IgD-negative memory B cell (primary cell): ENCODE results near the gene BACE2. TPM values are rescaled to one million over a fixed set of nuclear protein-coding genes. Genes with fewer than 3 reads are reported as not detected.

Source experiments
- H3K27ac Mint-ChIP-seq, 3 donors: one replicate each; pipeline ENCODE4 v1.8.0; 2020 to 2022; ENCODE audit warnings: mild to moderate bottlenecking in 3 of 3, mixed read lengths in 3 of 3, moderate library complexity in 1 of 3
- H3K27me3 Mint-ChIP-seq: one replicate; pipeline ENCODE4 v1.8.0; 2021; ENCODE audit warnings: mixed read lengths
- H3K36me3 Mint-ChIP-seq: one replicate; pipeline ENCODE4 v1.8.0; 2020; ENCODE audit warnings: mild to moderate bottlenecking, mixed read lengths
- H3K4me1 Mint-ChIP-seq, 3 donors: one replicate each; pipeline ENCODE4 v1.8.0; 2020 to 2022; ENCODE audit warnings: mixed read lengths in 3 of 3, mild to moderate bottlenecking in 1 of 3
- H3K4me3 Mint-ChIP-seq, 4 donors: one replicate each; pipeline ENCODE4 v1.8.0; 2020 to 2022; ENCODE audit warnings: mild to moderate bottlenecking in 4 of 4, mixed read lengths in 4 of 4, moderate library complexity in 3 of 4
- H3K9me3 Mint-ChIP-seq, 3 donors: one replicate each; pipeline ENCODE4 v1.8.0; 2020 to 2021; ENCODE audit warnings: mixed read lengths in 3 of 3, mild to moderate bottlenecking in 1 of 3
- polyA plus RNA-seq: library from polyadenylated mRNA; unstranded; fragments of 300-500 nt; fragmentation: Illumina TruSeq; gene quantifications from one replicate; pipeline ENCODE4 v1.2.3, GENCODE V29; 2021

The BACE2 gene
- polyA plus RNA-seq, 1 donor from 2014 or later, result 91.4 TPM

- Mint-ChIP-seq H3K27me3 (peaks cover 7% of the 10 kb centered on the region), H3K36me3 (no peaks in the 10 kb centered on the region), H3K27ac (no peak overlapping the region), H3K4me3 (peak overlapping the region in 1 of 4 donors; percentile 16), H3K4me1 (peaks cover 0 to 3% (median 3%) of the 10 kb centered on the region in 3 donors), H3K9me3 (peaks cover 0 to 7% (median 5%) of the 10 kb centered on the region in 3 donors)
Observed at GRCh38 chr21:41162096-41162495, 5.9 kb upstream of the BACE2 start.

GRCh38 chr21:41163091-41163490 is 4.9 kb upstream of the BACE2 start:
- Mint-ChIP-seq H3K27ac (no peak overlapping the region), H3K9me3 (peaks cover 0 to 7% (median 5%) of the 10 kb centered on the region in 3 donors), H3K4me1 (peaks cover 0 to 3% (median 3%) of the 10 kb centered on the region in 3 donors), H3K36me3 (no peaks in the 10 kb centered on the region), H3K4me3 (no peak overlapping the region), H3K27me3 (peaks cover 7% of the 10 kb centered on the region)

- H3K36me3 Mint-ChIP-seq, result no peaks in the 10 kb centered on the region
- H3K27ac Mint-ChIP-seq, result no peak overlapping the region
- H3K9me3 Mint-ChIP-seq, result no peaks in the 10 kb centered on the region
- H3K27me3 Mint-ChIP-seq, result peaks cover 2% of the 10 kb centered on the region
- H3K4me3 Mint-ChIP-seq, result peak overlapping the region in 1 of 4 donors; percentile 68
- H3K4me1 Mint-ChIP-seq, result peaks cover 2 to 4% (median 4%) of the 10 kb centered on the region in 3 donors
Observed at GRCh38 chr21:41164052-41164451, 3.9 kb upstream of the BACE2 start.

GRCh38 chr21:41164981-41165655 is 2.8 kb upstream of the BACE2 start:
- H3K36me3 Mint-ChIP-seq, result no peaks in the 10 kb centered on the region
- H3K4me3 Mint-ChIP-seq, result peak overlapping the region in 3 of 4 donors; percentile 36 to 91 (median 59)
- H3K9me3 Mint-ChIP-seq, result no peaks in the 10 kb centered on the region
- H3K27me3 Mint-ChIP-seq, result peaks cover 2% of the 10 kb centered on the region
- H3K27ac Mint-ChIP-seq, result peak overlapping the region in 1 of 3 donors; percentile 26
- H3K4me1 Mint-ChIP-seq, result peaks cover 10 to 13% (median 11%) of the 10 kb centered on the region in 3 donors

- peaks cover 2% of the 10 kb centered on the region for H3K27me3 Mint-ChIP-seq
- H3K36me3 Mint-ChIP-seq, result no peaks in the 10 kb centered on the region
- H3K4me1 Mint-ChIP-seq, result peaks cover 14 to 20% (median 16%) of the 10 kb centered on the region in 3 donors
- peak overlapping the region; percentile 83 to 94 (median 91) for H3K4me3 Mint-ChIP-seq
- H3K9me3 Mint-ChIP-seq, result no peaks in the 10 kb centered on the region
- no peak overlapping the region for H3K27ac Mint-ChIP-seq
Observed at GRCh38 chr21:41166884-41167283, 1.1 kb upstream of the BACE2 start.

- Mint-ChIP-seq H3K4me1 (peaks cover 14 to 28% (median 16%) of the 10 kb centered on the region in 3 donors), H3K9me3 (no peaks in the 10 kb centered on the region), H3K4me3 (peak overlapping the region; percentile 86 to 97 (median 94)), H3K27me3 (peaks cover 2% of the 10 kb centered on the region), H3K36me3 (peaks cover 2% of the 10 kb centered on the region), H3K27ac (peak overlapping the region in 2 of 3 donors; percentile 59 to 74)
Observed at GRCh38 chr21:41168391-41169257, 664 bp downstream of the BACE2 start.

GRCh38 chr21:41169258-41169576 is 1.3 kb downstream of the BACE2 start:
- Mint-ChIP-seq H3K36me3 (peaks cover 2% of the 10 kb centered on the region), H3K4me1 (peaks cover 15 to 28% (median 16%) of the 10 kb centered on the region in 3 donors), H3K4me3 (peak overlapping the region; percentile 86 to 97 (median 94)), H3K27me3 (peaks cover 2% of the 10 kb centered on the region), H3K27ac (peak overlapping the region in 2 of 3 donors; percentile 59 to 74), H3K9me3 (no peaks in the 10 kb centered on the region)

- peak overlapping the region in 1 of 3 donors; percentile 87 for H3K27ac Mint-ChIP-seq
- no peaks in the 10 kb centered on the region for H3K9me3 Mint-ChIP-seq
- peak overlapping the region; percentile 86 to 97 (median 94) for H3K4me3 Mint-ChIP-seq
- H3K27me3 Mint-ChIP-seq, result peaks cover 2% of the 10 kb centered on the region
- peaks cover 15 to 29% (median 17%) of the 10 kb centered on the region in 3 donors for H3K4me1 Mint-ChIP-seq
- H3K36me3 Mint-ChIP-seq, result peaks cover 2% of the 10 kb centered on the region
Observed at GRCh38 chr21:41169701-41170100, 1.7 kb downstream of the BACE2 start.

- peaks cover 15 to 32% (median 21%) of the 10 kb centered on the region in 3 donors for H3K4me1 Mint-ChIP-seq
- H3K27me3 Mint-ChIP-seq, result peaks cover 2% of the 10 kb centered on the region
- peak overlapping the region in 1 of 3 donors; percentile 3 for H3K27ac Mint-ChIP-seq
- peaks cover 2% of the 10 kb centered on the region for H3K36me3 Mint-ChIP-seq
- H3K9me3 Mint-ChIP-seq, result no peaks in the 10 kb centered on the region
- peak overlapping the region in 3 of 4 donors; percentile 51 to 83 (median 53) for H3K4me3 Mint-ChIP-seq
Observed at GRCh38 chr21:41170442-41170841, 2.5 kb downstream of the BACE2 start.

- Mint-ChIP-seq H3K27me3 (peaks cover 2% of the 10 kb centered on the region), H3K4me3 (peak overlapping the region in 1 of 4 donors; percentile 83), H3K36me3 (peaks cover 2% of the 10 kb centered on the region), H3K4me1 (peaks cover 15 to 32% (median 21%) of the 10 kb centered on the region in 3 donors), H3K9me3 (no peaks in the 10 kb centered on the region), H3K27ac (no peak overlapping the region)
Observed at GRCh38 chr21:41170859-41171609, 3.1 kb downstream of the BACE2 start.

- H3K9me3 Mint-ChIP-seq, result no peaks in the 10 kb centered on the region
- no peaks in the 10 kb centered on the region for H3K27me3 Mint-ChIP-seq
- H3K4me3 Mint-ChIP-seq, result no peak overlapping the region
- H3K27ac Mint-ChIP-seq, result no peak overlapping the region
- H3K4me1 Mint-ChIP-seq, result peaks cover 11 to 25% (median 16%) of the 10 kb centered on the region in 3 donors
- peaks cover 5% of the 10 kb centered on the region for H3K36me3 Mint-ChIP-seq
Observed at GRCh38 chr21:41175080-41175479, 7.1 kb downstream of the BACE2 start.

GRCh38 chr21:41176846-41177245 is 8.9 kb downstream of the BACE2 start:
- Mint-ChIP-seq H3K4me3 (peak overlapping the region in 1 of 4 donors; percentile 22), H3K36me3 (peaks cover 5% of the 10 kb centered on the region), H3K4me1 (peaks cover 10 to 19% (median 16%) of the 10 kb centered on the region in 3 donors), H3K27ac (no peak overlapping the region), H3K27me3 (no peaks in the 10 kb centered on the region), H3K9me3 (peaks cover 0 to 2% (median 0%) of the 10 kb centered on the region in 3 donors)

- Mint-ChIP-seq H3K4me3 (no peak overlapping the region), H3K27ac (peak overlapping the region in 1 of 3 donors; percentile 54), H3K27me3 (no peaks in the 10 kb centered on the region), H3K36me3 (peaks cover 4% of the 10 kb centered on the region), H3K9me3 (peaks cover 0 to 2% (median 0%) of the 10 kb centered on the region in 3 donors), H3K4me1 (peaks cover 11 to 24% (median 12%) of the 10 kb centered on the region in 3 donors)
Observed at GRCh38 chr21:41180752-41181151, 12.8 kb downstream of the BACE2 start.

- H3K27me3 Mint-ChIP-seq, result peaks cover 1% of the 10 kb centered on the region
Observed at GRCh38 chr21:41182547-41182946, 14.6 kb downstream of the BACE2 start.

More at GRCh38 chr21:41182547-41182946, 14.6 kb downstream of the BACE2 start:
- Mint-ChIP-seq H3K27ac (no peak overlapping the region), H3K36me3 (no peaks in the 10 kb centered on the region), H3K4me1 (peaks cover 23 to 36% (median 27%) of the 10 kb centered on the region in 3 donors), H3K4me3 (no peak overlapping the region), H3K9me3 (peaks cover 0 to 2% (median 0%) of the 10 kb centered on the region in 3 donors)
